GM06990 (cell line): ENCODE results near the gene CAMTA1.

Experiments
- DNase-seq: peaks from one replicate; pipeline ENCODE4 v3.0.0-alpha.2; 2011; ENCODE audit not compliant: insufficient read length; ENCODE audit errors: extremely low read depth
- H3K27me3 ChIP-seq: replicated peaks from 2 replicates; pipeline ENCODE4 v1.6.0; 2011; ENCODE audit warnings: low read length; ENCODE audit not compliant: control insufficient read depth, insufficient read depth
- H3K36me3 ChIP-seq: 2 replicates; pipeline ENCODE4 v1.5.1; 2011; ENCODE audit warnings: low read length; ENCODE audit not compliant: control insufficient read depth, insufficient read depth
- H3K4me3 ChIP-seq: replicated peaks from 2 replicates; pipeline ENCODE4 v1.5.1; 2011; ENCODE audit warnings: low read depth, mild to moderate bottlenecking, control low read depth, low read length
- CTCF ChIP-seq: IDR thresholded peaks from 2 replicates; pipeline ENCODE4 v1.5.1; 2011; ENCODE audit warnings: low read length, control low read depth, mild to moderate bottlenecking, inconsistent platforms; ENCODE audit not compliant: insufficient read depth, poor library complexity, severe bottlenecking

CAMTA1 gene

GRCh38 chr1:7343882-7344281, 558.6 kb downstream of the CAMTA1 start:
- no peaks in the 10 kb centered on the region; the same call in none of the 2 replicates for H3K27me3 ChIP-seq
- no peaks in the 10 kb centered on the region for H3K36me3 ChIP-seq
- H3K4me3 ChIP-seq = no peak overlapping the region
- DNase-seq = no peak
- TF ChIP-seq CTCF = no peak

- no peak for TF ChIP-seq CTCF
- no peaks in the 10 kb centered on the region; the same call in none of the 2 replicates for H3K27me3 ChIP-seq
- H3K36me3 ChIP-seq = no peaks in the 10 kb centered on the region
- no peak overlapping the region for H3K4me3 ChIP-seq
- no peak for DNase-seq
Measured at GRCh38 chr1:7344299-7344698, 559.0 kb downstream of the CAMTA1 start.

GRCh38 chr1:7345516-7345915, 560.3 kb downstream of the CAMTA1 start:
- Histone ChIP-seq H3K36me3 (no peaks in the 10 kb centered on the region), H3K27me3 (no peaks in the 10 kb centered on the region; the same call in none of the 2 replicates), H3K4me3 (no peak overlapping the region)
- no peak for DNase-seq
- no peak for TF ChIP-seq CTCF

GRCh38 chr1:7346070-7346596, 560.9 kb downstream of the CAMTA1 start:
- no peak for TF ChIP-seq CTCF
- DNase-seq = no peak
- Histone ChIP-seq H3K4me3 (no peak overlapping the region), H3K27me3 (no peaks in the 10 kb centered on the region; the same call in none of the 2 replicates), H3K36me3 (no peaks in the 10 kb centered on the region)

- H3K36me3 ChIP-seq = no peaks in the 10 kb centered on the region
- H3K4me3 ChIP-seq = no peak overlapping the region
- no peak for DNase-seq
- no peaks in the 10 kb centered on the region; the same call in none of the 2 replicates for H3K27me3 ChIP-seq
- TF ChIP-seq CTCF = no peak
Measured at GRCh38 chr1:7346600-7347570, 561.6 kb downstream of the CAMTA1 start.
